Lower leg skin (tissue), 4 donors: Measurements from ENCODE around the gene ANKRD1. TPM values are rescaled to one million over a fixed set of nuclear protein-coding genes. Genes with fewer than 3 reads are reported as not detected.

Source experiments
- DNase-seq, 2 donors: peaks; one replicate each; pipeline ENCODE4 v3.0.0-alpha.2; 2019; ENCODE audit warnings: low spot score in 2 of 2
- H3K4me3 ChIP-seq: fragments of 200-600 bp; sonication (generic); 2 replicates; pipeline ENCODE4 v1.5.1; 2017; ENCODE audit warnings: mild to moderate bottlenecking, low read depth; ENCODE audit not compliant: poor library complexity, severe bottlenecking
- POLR2A ChIP-seq, 2 donors: fragments of 450-650 bp; IDR thresholded peaks; one replicate each; pipeline ENCODE4 v1.6.1; 2016 to 2017; ENCODE audit warnings: antibody characterized with exemption in 2 of 2, mild to moderate bottlenecking in 1 of 2, moderate library complexity in 1 of 2
- WGBS, 2 donors: methylation state at CpG; one replicate each; pipeline ENCODE4 v1.1.5; 2018; 5-methylcytosine and 5-hydroxymethylcytosine counted together
- intact Hi-C: fragments of 100-400 bp; cut with DNase I; formaldehyde crosslinking; loops from one replicate; pipeline ENCODE4 v1.15.0; 2023; ENCODE audit warnings: low total_unique reads
- total RNA-seq, 4 donors: library from RNA; depleted of rRNA; stranded (reverse); fragments of >200 nt; gene quantifications; one replicate each; pipeline ENCODE4 v1.1.0, GENCODE V29; 2016
- TF ChIP-seq, protein P1 (sequence below), 3 donors: fragments of 450-650 bp; IDR thresholded peaks; one replicate each; pipeline ENCODE4 v1.5.1; 2016; ENCODE audit warnings: antibody characterized with exemption in 3 of 3, mild to moderate bottlenecking in 3 of 3, moderate library complexity in 2 of 3

The ANKRD1 gene
- total RNA-seq, 4 donors from 2014 or later = not detected

DNA sequence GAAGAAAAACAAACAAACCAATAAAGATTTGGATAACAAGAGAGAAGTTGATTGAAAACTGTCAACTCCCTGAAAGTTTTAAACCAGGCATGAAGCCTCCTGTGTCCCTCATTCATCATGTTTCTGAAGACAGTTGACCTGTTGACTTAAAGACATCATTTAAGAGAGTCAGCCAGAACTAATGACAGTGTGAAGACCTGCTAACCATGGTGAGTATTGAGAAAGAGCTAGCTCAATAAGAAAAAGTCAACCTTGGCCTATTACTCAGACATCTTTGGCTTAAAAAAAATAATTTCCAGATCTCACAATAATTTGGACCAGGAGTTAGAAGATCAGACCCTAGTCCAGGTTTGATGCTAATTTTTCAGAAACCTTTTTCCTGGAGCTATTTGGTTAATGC is 45.3 kb upstream of the ANKRD1 start:
- intact Hi-C loops = no loop called here

DNA sequence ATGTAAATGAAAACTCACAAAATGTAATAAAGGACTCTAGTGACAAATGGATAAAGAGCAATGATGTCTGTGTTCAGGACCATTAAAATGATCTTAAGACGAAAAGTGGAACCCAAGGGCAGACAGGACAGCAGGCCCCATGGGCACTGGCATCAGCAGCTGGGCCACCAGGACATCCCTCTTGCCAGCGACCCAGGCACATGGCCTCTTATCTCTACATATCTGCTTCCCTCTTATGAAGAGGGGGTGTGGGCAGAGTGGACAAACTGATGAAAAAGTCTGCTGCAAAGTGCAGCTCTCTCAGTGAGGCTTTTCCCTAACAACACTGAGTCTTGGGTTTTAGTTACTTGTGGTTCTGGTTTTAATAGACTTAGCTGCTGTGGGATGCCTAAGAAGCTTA is 44.8 kb upstream of the ANKRD1 start:
- H3K4me3 ChIP-seq = no peak overlapping the region
- intact Hi-C loops = no loop called here
- TF ChIP-seq POLR2A (IDR thresholded peaks at IDR 0.05) = no peak
- TF ChIP-seq, protein P1, sequence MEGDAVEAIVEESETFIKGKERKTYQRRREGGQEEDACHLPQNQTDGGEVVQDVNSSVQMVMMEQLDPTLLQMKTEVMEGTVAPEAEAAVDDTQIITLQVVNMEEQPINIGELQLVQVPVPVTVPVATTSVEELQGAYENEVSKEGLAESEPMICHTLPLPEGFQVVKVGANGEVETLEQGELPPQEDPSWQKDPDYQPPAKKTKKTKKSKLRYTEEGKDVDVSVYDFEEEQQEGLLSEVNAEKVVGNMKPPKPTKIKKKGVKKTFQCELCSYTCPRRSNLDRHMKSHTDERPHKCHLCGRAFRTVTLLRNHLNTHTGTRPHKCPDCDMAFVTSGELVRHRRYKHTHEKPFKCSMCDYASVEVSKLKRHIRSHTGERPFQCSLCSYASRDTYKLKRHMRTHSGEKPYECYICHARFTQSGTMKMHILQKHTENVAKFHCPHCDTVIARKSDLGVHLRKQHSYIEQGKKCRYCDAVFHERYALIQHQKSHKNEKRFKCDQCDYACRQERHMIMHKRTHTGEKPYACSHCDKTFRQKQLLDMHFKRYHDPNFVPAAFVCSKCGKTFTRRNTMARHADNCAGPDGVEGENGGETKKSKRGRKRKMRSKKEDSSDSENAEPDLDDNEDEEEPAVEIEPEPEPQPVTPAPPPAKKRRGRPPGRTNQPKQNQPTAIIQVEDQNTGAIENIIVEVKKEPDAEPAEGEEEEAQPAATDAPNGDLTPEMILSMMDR (IDR thresholded peaks at IDR 0.05) = no peak
- 68 to 72% methylated on average over 2 of the region's 2 CpGs for WGBS, 2 donors
- no peak for DNase-seq

More for the DNA sequence above, 45.3 kb upstream of the ANKRD1 start:
- no peak for TF ChIP-seq POLR2A (IDR thresholded peaks at IDR 0.05)
- TF ChIP-seq, protein P1 (IDR thresholded peaks at IDR 0.05) = no peak
- no peak overlapping the region for H3K4me3 ChIP-seq
- no peak for DNase-seq

- no peak overlapping the region for H3K4me3 ChIP-seq
- TF ChIP-seq, protein P1 (IDR thresholded peaks at IDR 0.05) = no peak
- no peak for TF ChIP-seq POLR2A (IDR thresholded peaks at IDR 0.05)
- DNase-seq = no peak
- intact Hi-C loops = no loop called here
- WGBS, 2 donors = 65 to 74% methylated on average over 1 of the region's 1 CpG
Measured at GRCh38 chr10:90964781-90965465, 44.0 kb upstream of the ANKRD1 start.

- no peak for DNase-seq
- TF ChIP-seq, protein P1 (IDR thresholded peaks at IDR 0.05) = no peak
- TF ChIP-seq POLR2A (IDR thresholded peaks at IDR 0.05) = no peak
- 75 to 92% methylated on average over 2 of the region's 2 CpGs for WGBS, 2 donors
- no peak overlapping the region for H3K4me3 ChIP-seq
- intact Hi-C loops = no loop called here
Measured at GRCh38 chr10:90963331-90963730, 42.4 kb upstream of the ANKRD1 start.

- TF ChIP-seq, protein P1 (IDR thresholded peaks at IDR 0.05) = no peak
- TF ChIP-seq POLR2A (IDR thresholded peaks at IDR 0.05) = no peak
Measured at GRCh38 chr10:90960355-90960814, 39.5 kb upstream of the ANKRD1 start.

GRCh38 chr10:90959826-90960225 is 38.9 kb upstream of the ANKRD1 start:
- TF ChIP-seq, protein P1 (IDR thresholded peaks at IDR 0.05) = no peak
- no peak for TF ChIP-seq POLR2A (IDR thresholded peaks at IDR 0.05)
- DNase-seq = no peak
- intact Hi-C loops = no loop called here
- no peak overlapping the region for H3K4me3 ChIP-seq
- whole genome bisulfite sequencing, 2 donors = 79 to 91% methylated on average over 1 of the region's 1 CpG

More at GRCh38 chr10:90960355-90960814, 39.5 kb upstream of the ANKRD1 start:
- H3K4me3 ChIP-seq = no peak overlapping the region
- DNase-seq = no peak
- intact Hi-C loops = no loop called here
